GM18502 (cell line): Measurements from ENCODE around the gene ARHGEF17.

Experiments used
- ATAC-seq: cut with Tn5 transposase; IDR thresholded peaks from one replicate; pipeline ENCODE4 v1.9.1; 2021; ENCODE audit warnings: mild to moderate bottlenecking; ENCODE audit not compliant: unreplicated experiment, poor library complexity

The ARHGEF17 gene

GRCh38 chr11:73388265-73389133, 80.4 kb downstream of the ARHGEF17 start:
- ATAC-seq: no peak

- no peak for ATAC-seq
Observed at GRCh38 chr11:73389134-73389525, 81.1 kb downstream of the ARHGEF17 start.

DNA sequence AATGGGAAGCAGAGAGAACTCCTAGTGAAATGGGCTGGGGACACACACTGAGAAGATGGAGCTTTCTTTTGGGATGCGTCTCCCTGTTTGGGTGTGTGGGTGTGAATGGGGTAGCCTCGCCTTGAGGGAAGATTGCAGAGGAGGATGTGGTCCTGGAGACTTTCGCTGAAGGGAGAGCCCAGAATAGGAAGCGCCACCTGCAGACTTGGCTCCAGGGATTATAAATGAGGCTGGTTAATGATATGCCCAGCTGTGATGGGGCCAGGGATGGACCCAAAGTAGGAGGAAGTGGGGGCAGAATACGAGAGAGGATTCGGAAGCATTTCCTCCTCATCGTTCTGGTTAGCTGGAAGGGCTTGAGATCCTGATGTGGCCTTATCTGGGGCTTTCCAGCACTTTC, 81.8 kb downstream of the ARHGEF17 start:
- ATAC-seq: no peak

DNA sequence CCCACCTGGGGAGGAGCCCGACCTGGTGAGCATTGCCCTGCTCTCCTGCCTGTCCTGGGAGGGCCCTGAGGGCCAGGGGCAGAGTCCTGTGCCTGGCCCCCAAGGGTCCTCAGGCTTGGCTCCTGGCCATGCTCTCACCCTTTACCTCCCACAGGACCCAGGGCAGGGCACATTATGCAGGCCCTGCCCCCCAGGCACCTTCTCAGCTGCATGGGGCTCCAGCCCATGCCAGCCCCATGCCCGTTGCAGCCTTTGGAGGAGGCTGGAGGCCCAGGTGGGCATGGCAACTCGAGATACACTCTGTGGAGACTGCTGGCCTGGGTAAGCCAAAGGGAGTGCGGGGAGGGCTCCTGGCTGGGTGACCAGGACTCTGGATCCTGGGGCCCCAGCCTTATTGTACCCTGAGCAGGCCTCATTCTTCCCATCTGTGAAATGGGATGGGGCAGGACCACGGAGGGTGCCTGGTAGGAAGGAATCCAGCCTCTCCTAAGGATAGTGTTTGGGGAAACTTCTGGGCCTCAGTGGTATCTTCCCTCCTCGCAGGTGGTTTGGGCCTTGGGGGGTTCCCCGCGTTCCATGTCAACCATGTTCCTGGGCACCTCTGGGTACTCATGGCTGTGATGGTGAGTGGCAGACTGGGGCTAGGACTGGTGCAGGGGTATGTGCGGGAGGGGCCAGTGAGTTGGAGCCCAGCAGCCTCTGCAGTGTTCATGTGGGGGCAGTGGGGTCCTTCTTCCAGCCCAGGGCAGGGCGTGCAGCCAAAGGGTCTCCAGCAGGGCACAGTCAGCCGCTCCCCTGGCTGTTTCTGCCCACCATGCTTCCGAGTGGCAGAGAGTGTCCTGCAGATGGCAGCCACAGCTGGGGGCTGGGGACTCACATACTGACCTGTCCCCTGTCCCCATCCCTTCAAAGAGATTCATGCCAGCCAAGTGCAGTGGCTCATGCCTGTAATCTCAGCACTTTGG, 82.8 kb downstream of the ARHGEF17 start:
- ATAC-seq: no peak

DNA sequence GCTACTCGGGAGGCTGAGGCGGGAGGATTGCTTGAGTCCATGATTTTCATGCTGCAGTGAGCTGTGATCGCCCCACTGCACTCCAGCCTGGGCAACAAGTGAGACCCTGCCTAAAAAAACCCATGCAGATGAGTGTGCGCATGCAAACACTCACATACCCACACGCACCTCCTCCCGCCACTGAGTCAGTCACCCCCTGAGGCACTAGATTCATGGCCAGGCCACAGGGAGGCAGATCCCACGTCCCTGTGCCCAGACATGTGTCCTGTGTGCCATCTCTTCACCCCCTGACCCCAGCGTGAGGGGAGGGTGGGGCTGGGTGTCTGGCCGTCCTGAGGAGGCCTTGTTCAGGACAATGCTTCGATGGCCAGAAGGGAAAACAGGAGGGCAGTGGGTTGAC, 83.6 kb downstream of the ARHGEF17 start:
- ATAC-seq: no peak

GRCh38 chr11:73392108-73393010, 84.3 kb downstream of the ARHGEF17 start:
- ATAC-seq: no peak

GRCh38 chr11:73393011-73393380, 84.9 kb downstream of the ARHGEF17 start:
- ATAC-seq: no peak

DNA sequence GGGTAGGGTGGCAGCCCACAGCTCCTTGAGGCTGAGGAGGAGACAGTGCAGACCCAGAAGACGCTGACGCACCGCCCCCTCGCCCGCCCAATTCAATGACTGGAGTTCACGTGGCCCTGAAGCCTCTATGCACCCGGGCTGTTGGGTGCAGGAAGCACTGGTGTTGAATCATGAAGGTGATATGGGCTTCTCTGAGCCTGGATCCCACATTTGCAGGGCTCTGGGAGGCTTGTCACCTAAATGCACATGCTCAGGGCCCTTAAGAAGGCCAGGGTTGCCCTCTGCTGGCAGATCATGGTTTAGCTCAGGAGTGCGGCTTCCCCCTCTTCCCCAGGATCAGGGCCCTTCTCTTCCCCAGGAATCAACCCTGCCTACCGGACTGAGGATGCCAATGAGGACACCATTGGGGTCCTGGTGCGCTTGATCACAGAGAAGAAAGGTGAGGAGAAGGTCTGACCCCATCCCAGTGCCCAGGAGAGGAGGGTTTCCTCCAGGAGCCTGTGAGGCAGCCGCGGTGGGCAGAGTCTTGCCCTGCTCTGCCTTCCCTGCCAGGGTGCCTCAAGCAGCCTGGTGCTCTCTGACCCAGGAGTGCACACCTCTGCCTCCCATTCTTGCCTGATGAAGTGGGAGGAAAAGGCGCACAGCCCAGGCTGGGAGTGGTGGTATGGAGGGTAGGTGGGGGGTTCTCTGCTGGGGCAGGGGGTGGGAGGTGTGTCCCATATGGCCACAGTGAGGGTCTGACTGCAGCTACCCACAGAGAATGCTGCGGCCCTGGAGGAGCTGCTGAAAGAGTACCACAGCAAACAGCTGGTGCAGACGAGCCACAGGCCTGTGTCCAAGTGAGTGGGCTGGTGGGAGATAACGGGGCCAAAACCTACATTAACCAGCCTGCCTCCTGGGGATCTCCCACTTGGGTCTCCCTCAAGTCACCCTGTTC, 85.7 kb downstream of the ARHGEF17 start:
- ATAC-seq: no peak

- ATAC-seq: no peak
Observed at GRCh38 chr11:73394416-73395296, 86.6 kb downstream of the ARHGEF17 start.

DNA sequence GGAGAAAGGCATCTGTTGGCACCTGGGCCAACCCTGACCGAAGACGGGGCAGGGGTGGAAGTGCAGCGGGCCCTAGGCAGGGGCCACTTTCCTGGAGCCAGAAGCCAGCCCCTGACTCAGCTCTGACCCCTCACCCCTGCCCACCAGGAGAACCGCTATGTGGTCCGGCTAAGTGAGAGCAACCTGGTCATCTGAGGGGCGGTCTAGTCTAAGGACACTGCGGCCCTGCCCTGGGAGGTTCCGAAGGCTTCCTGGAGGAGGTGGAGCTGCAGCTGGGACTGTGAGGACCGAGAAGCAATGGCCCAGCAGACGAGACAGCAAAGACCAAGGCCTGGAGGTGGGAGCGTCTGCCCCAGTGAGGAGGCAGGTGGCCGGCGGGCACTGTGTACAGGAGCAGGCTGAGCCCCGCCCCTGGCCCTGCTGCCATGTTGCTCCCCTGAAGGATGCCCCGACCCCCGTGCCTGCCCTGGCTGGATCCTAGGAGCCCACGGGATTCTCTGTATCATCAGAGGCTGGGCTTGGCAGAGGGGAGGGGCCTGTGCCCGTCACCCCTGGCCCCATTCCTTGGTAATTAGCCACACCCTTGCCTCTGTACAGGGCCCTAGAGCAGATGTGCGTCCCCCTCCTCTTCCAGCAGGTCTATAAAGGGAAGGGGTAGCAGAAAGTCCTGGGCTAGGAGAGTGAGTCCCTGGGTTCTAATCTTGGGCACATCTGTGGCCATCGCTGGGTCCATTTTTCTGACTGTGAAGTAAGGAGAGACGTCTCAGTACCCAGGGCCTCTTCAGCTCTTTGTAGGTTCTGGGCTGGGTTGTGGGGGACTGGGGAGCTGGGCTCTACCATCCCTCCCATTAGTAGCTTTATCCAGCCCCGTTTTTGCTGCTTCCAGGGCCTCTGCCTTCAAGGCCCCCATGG, 87.5 kb downstream of the ARHGEF17 start:
- ATAC-seq: no peak

DNA sequence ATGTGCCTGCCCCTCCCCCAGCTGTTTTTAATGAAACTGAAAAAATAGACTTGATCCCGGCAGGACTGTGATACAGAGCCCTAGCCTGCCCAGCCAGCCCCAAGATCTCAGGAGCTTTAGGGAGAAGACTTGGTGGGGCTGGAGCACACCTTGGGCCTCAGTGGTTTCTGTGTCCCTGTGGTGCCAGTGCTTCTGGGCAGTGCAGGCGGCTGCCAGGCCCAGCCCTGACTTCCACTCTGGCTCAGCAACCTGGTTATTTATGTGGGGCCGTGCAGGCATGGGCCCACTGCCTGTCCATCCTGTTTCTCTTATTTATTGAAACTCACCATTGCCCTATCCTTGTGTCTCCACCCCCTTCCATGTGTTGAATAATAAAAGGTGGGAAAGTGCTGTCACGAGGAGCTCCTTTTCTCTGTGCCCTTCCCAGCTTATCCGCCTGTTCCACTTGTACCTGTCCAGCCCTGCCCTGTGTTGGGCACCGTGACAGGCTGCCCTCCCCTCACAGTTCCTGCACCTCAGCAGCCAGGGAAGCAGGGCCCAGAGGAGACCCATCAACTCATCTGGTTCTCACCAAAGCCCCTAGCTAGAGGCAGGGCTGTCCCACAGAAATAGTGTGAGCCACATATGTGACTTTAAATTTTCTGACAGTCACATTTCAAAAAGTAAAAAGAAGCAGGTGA, 88.3 kb downstream of the ARHGEF17 start:
- ATAC-seq: no peak

- no peak for ATAC-seq
Observed at GRCh38 chr11:73396985-73397384, 88.9 kb downstream of the ARHGEF17 start.

DNA sequence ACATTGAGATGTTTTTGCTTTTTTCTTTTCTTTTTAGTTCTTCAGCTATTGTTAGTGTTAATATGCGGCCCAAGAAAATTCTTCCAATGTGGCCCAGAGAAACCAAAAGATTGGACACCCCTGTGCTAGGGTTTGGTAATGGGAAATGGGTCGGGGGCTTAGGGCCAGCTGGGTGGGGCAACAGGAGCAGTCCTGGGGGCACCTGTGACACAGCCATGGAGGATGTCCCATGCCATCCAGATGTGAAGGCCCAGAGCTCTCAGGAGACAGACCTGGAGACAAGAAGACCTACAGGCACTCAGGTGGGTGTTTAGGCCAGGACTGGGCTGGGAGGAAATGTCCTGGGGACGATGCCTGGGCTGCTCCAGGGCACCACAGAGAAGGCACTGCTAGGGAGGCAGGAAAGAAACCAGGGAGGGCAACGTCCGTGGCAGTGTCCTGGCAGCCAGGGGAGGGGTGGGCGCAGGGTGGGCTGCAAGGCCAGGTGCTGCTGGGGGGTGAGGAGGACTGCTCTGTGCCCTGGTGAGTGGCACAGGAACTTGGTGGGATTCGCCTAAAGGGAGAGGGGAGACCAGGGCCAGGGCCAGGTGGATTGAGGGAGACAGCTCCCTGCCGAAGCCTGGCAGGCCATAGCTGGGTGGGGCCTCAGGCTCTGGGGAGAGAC, 89.5 kb downstream of the ARHGEF17 start:
- no peak for ATAC-seq

DNA sequence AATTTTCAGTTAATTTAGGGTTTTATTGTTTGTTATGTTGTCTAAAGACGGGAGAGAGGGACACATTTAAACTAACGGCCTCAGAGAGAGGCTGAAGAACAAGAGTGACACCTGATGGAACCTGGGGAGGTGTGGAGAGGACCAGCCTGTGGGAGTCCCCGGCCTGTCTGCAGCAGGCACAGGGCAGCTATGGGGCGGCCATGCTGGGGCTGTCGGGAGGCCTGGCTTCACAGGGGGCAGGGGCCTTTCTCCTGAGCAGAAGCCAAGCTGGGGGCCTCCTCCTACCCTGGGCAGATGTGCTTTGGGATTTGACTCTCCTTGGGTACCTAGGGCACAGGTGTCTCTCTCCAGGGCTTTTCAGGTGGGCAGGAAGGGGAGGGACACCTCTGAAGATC, 90.1 kb downstream of the ARHGEF17 start:
- no peak for ATAC-seq

- no peak for ATAC-seq
Observed at GRCh38 chr11:73398721-73399120, 90.6 kb downstream of the ARHGEF17 start.

DNA sequence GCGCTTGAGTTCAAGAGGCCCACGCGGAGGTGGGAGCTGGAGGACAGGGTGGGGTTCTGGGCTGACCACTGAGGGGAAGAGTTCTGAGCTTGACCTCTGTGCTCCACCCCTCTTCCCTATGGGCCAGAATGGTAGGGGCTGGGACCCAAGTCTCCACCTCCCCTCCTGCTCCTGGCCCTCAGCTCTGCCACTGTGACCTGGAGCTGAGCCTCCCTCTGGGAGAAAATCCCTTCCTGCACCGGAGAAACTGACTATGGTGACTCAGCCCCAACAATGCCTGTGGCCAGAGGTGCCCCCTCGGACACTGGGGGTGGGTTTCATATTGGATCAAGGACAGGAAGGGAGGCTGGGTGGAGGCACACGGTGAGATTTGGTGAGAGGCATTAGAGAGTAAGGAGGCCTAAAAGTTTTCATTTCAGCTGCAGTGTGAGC, 91.1 kb downstream of the ARHGEF17 start:
- no peak for ATAC-seq
